Body of pancreas (tissue), 4 donors: Measurements from ENCODE around the gene BAAT.

Experiments used
- CTCF ChIP-seq, 7 experiments: fragments of 450-650 bp in 4 of 7; fragments of 200-600 bp in 3 of 7; sonication (generic) in 3 of 7; IDR thresholded peaks; one replicate each; pipeline ENCODE4 v1.5.1; 2016 to 2019; ENCODE audit warnings: antibody characterized with exemption in 7 of 7
- POLR2A ChIP-seq, 3 donors: fragments of 450-650 bp; IDR thresholded peaks; one replicate each; pipeline ENCODE4 v1.6.1; 2016; ENCODE audit warnings: antibody characterized with exemption in 3 of 3, mild to moderate bottlenecking in 2 of 3

GRCh38 chr9:101342595-101342994, 42.2 kb downstream of the BAAT start:
- TF ChIP-seq CTCF (IDR thresholded peaks at IDR 0.05) (no peak), POLR2A (IDR thresholded peaks at IDR 0.05) (no peak)
